Hepatocyte (in vitro differentiated cells): ENCODE data around the gene ING5.

ENCODE experiments used
- EZH2 ChIP-seq: fragments of 200-600 bp; sonication (generic); IDR thresholded peaks from 2 replicates; pipeline ENCODE4 v1.6.1; 2016; ENCODE audit warnings: antibody characterized with exemption, mild to moderate bottlenecking, borderline replicate concordance
- EZH2phosphoT487 ChIP-seq: fragments of 200-600 bp; sonication (generic); IDR thresholded peaks from one replicate; pipeline ENCODE4 v1.6.1; 2018; ENCODE audit warnings: antibody characterized with exemption, mild to moderate bottlenecking, low read depth, moderate library complexity; ENCODE audit not compliant: unreplicated experiment, severe bottlenecking
- TF ChIP-seq, protein P1 (sequence below): fragments of 200-600 bp; sonication (generic); IDR thresholded peaks from 2 replicates; pipeline ENCODE4 v1.5.1; 2016; ENCODE audit warnings: antibody characterized with exemption, mild to moderate bottlenecking; ENCODE audit not compliant: poor library complexity

DNA sequence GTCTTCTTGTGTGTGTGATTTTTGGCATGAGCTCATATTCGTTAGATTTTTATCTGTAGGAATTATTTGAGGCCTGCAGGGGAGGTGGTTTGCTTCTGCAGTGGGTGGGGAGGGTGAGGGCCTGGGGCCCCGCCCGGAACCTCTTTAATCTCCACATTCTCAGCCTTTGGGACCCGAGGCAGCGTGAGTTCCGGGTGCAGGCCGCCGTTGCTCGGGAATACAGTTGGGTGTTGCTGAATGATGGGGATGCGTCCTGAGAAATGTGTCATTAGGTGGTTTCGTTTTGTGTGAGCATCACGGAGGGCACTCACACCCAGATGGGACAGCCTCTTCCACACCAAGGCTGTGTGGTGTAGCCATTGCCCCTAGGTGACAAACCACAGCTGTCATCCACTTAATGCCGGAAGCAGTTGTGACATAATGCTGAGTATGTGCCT is 61.1 kb downstream of the ING5 start:
- TF ChIP-seq, protein P1, sequence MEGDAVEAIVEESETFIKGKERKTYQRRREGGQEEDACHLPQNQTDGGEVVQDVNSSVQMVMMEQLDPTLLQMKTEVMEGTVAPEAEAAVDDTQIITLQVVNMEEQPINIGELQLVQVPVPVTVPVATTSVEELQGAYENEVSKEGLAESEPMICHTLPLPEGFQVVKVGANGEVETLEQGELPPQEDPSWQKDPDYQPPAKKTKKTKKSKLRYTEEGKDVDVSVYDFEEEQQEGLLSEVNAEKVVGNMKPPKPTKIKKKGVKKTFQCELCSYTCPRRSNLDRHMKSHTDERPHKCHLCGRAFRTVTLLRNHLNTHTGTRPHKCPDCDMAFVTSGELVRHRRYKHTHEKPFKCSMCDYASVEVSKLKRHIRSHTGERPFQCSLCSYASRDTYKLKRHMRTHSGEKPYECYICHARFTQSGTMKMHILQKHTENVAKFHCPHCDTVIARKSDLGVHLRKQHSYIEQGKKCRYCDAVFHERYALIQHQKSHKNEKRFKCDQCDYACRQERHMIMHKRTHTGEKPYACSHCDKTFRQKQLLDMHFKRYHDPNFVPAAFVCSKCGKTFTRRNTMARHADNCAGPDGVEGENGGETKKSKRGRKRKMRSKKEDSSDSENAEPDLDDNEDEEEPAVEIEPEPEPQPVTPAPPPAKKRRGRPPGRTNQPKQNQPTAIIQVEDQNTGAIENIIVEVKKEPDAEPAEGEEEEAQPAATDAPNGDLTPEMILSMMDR = no peak
- TF ChIP-seq EZH2 (no peak), EZH2phosphoT487 (no peak)
